MCF 10A (cell line): ENCODE data around the gene PLEKHD1. TPM values are rescaled to one million over a fixed set of nuclear protein-coding genes. Genes with fewer than 3 reads are reported as not detected.

Experiments
- Bru-seq: library from RNA; stranded (reverse); fragments of 400-500 nt; gene quantifications from one replicate; lab custom pipeline; 2021; lab: Mats Ljungman, UMichigan
- BruChase-seq, 2 experiments: library from RNA; stranded (reverse); fragments of 400-500 nt; gene quantifications; one replicate each; lab custom pipeline; 2021; lab: Mats Ljungman, UMichigan
- BruUV-seq: library from RNA; stranded (reverse); fragments of 400-500 nt; replicated peaks from 2 replicates; lab custom pipeline; 2021; lab: Mats Ljungman, UMichigan
- CTCF ChIA-PET: fragments of 300-600 bp; sonication (Branson Sonifier 250); formaldehyde crosslinking; extraction: SDS; loops from one replicate; lab custom pipeline; 2021; ENCODE audit warnings: antibody characterized with exemption, inconsistent platforms; lab: Yijun Ruan, JAX
- POLR2A ChIA-PET: fragments of 300-600, 350-650 bp; sonication (Branson Sonifier 250); formaldehyde crosslinking; extraction: SDS; loops from one replicate; lab custom pipeline; 2020; ENCODE audit warnings: antibody characterized with exemption, inconsistent platforms; lab: Yijun Ruan, JAX
- DNase-seq: peaks from one replicate; pipeline ENCODE4 v3.0.0-alpha.2; 2018; ENCODE audit not compliant: unreplicated experiment
- H3K27ac Mint-ChIP-seq: one replicate; pipeline ENCODE4 v1.8.0; 2022; ENCODE audit warnings: mild to moderate bottlenecking, low read depth, mixed read lengths; ENCODE audit not compliant: unreplicated experiment
- H3K27me3 Mint-ChIP-seq: one replicate; pipeline ENCODE4 v1.8.0; 2022; ENCODE audit warnings: mixed read lengths; ENCODE audit not compliant: insufficient read depth, unreplicated experiment
- H3K36me3 Mint-ChIP-seq: one replicate; pipeline ENCODE4 v1.8.0; 2022; ENCODE audit warnings: mild to moderate bottlenecking, moderate library complexity, mixed read lengths; ENCODE audit not compliant: insufficient read depth, unreplicated experiment
- H3K4me1 Mint-ChIP-seq: one replicate; pipeline ENCODE4 v1.8.0; 2022; ENCODE audit warnings: mixed read lengths; ENCODE audit not compliant: insufficient read depth, unreplicated experiment
- H3K4me3 Mint-ChIP-seq: one replicate; pipeline ENCODE4 v1.8.0; 2022; ENCODE audit warnings: mild to moderate bottlenecking, moderate library complexity, mixed read lengths; ENCODE audit not compliant: unreplicated experiment
- H3K9me3 Mint-ChIP-seq: one replicate; pipeline ENCODE4 v1.8.0; 2022; ENCODE audit warnings: mixed read lengths; ENCODE audit not compliant: unreplicated experiment
- intact Hi-C: fragments of 100-400 bp; cut with micrococcal nuclease; formaldehyde crosslinking; loops from 2 replicates; pipeline ENCODE4 v1.14.1; 2022
- long read RNA-seq: library from polyadenylated mRNA; stranded (forward); transcript quantifications from one replicate; pipeline ENCODE4 v2.0.0, GENCODE V29; 2022
- total RNA-seq: library from RNA; stranded (reverse); gene quantifications from 2 replicates; pipeline ENCODE4 v1.2.3, GENCODE V29; 2022
- TF ChIP-seq, protein P1 (sequence below): fragments of 200-600 bp; IDR thresholded peaks from one replicate; pipeline ENCODE4 v1.8.0; 2022; ENCODE audit warnings: antibody characterized with exemption, mild to moderate bottlenecking; ENCODE audit not compliant: unreplicated experiment

The PLEKHD1 gene
- total RNA-seq (0.05 TPM in 1 of 2 replicates, not detected in the other), Bru-seq, nascent RNA (percentile 18 among the genes with signal in this experiment), BruChase-seq, experiment 1, labeled RNA remaining after a 6-hour chase (percentile 31 among the genes with signal in this experiment), BruChase-seq, experiment 2, labeled RNA remaining after a 2-hour chase (percentile 34 among the genes with signal in this experiment)
- long read RNA-seq: 0 reads

DNA sequence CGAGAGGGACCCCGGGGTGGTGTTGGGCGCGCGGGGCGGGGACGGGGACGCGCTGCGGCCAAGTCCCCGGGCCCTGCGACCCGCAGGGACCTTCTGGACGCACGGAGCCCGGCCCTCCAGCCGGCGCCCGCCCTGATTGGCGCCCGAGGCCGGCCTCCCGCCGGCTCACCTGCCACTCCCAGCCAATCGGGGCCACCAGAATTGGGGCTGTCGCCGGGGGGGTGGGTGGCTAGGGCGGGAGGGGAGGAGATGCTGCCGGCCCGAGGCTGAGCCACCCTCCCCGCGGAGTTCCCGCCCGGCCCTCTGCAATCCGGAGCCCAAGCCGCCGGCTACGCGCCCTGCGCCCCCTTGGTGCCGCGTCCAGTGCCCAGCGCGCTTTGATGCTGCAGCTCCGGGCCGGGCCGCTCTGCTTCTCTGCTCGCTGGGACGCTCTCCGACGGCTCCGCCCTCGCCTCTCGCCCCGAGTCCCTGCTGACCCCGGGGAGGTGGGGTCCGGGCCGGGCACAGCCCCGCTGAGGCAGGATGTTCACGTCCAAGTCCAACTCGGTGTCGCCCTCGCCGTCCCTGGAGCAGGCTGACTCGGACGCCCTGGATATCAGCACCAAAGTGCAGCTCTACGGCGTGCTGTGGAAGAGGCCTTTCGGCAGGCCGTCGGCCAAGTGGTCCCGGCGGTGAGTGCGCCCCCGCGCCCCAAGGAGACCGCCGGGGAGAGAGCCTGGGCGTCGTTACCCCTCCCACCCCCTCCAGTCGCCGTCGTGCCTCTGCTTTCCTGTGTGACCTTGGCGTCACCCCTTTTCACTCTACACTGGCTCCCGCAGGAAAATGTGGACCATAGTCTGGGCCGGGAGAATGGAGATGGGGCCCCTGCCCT is at the start of gene PLEKHD1:
Gene PLEKHD1, plus strand, starts transcription at position 285 of the 871 bp plus-strand sequence. Its CDS starts 238 bp downstream, at position 523.
- ChIA-PET POLR2A (no interaction called here), CTCF (no interaction called here)
- Mint-ChIP-seq H3K36me3 (peaks cover 6% of the 10 kb centered on the region), H3K27ac (no peak within 1 kb of the TSS), H3K9me3 (no peaks in the 10 kb centered on the region), H3K27me3 (peaks cover 31% of the 10 kb centered on the region), H3K4me3 (peak within 1 kb of the TSS; percentile 64), H3K4me1 (no peaks in the 10 kb centered on the region)
- no TSS peak for BruUV-seq
- intact Hi-C loops: no loop called here
- TF ChIP-seq, protein P1, sequence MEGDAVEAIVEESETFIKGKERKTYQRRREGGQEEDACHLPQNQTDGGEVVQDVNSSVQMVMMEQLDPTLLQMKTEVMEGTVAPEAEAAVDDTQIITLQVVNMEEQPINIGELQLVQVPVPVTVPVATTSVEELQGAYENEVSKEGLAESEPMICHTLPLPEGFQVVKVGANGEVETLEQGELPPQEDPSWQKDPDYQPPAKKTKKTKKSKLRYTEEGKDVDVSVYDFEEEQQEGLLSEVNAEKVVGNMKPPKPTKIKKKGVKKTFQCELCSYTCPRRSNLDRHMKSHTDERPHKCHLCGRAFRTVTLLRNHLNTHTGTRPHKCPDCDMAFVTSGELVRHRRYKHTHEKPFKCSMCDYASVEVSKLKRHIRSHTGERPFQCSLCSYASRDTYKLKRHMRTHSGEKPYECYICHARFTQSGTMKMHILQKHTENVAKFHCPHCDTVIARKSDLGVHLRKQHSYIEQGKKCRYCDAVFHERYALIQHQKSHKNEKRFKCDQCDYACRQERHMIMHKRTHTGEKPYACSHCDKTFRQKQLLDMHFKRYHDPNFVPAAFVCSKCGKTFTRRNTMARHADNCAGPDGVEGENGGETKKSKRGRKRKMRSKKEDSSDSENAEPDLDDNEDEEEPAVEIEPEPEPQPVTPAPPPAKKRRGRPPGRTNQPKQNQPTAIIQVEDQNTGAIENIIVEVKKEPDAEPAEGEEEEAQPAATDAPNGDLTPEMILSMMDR: no peak
- no peak for DNase-seq

DNA sequence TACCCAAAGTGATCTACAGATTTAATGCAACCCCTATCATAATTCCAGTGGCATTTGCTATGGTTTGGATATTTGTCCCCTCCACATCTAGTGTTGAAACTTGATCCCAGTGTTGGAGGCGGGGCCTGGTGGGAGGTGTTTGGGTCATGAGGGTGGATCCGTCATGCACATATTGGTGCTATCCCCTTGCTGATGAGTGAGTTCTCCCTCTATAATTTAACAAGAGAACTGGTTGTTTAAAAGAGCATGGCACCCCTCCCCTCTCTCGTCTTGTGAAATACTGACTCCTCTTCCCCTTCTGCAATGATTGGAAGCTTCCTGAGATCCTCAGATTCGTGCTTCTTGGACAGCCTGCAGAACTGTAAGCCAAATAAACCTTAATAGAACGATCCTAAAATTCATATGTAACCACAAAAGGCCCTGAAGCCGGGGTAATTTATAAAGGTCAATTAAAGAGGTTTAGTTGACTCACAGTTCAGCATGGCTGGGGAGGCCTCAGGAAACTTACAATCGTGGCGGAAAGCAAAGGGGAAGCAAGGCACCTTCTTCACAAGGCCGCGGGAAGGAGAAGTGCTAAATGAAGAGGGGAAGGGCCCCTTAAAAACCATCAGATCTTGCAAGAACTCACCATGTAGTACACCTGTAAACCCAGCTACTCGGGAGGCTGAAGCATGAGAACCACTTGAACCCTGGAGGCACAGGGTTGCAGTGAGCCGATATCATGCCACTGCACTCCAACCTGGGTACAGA is 44.8 kb upstream of the PLEKHD1 start:
- intact Hi-C loops: no loop called here
- Mint-ChIP-seq H3K27ac (no peak overlapping the region), H3K4me3 (no peak overlapping the region), H3K4me1 (peaks cover 9% of the 10 kb centered on the region), H3K27me3 (no peaks in the 10 kb centered on the region), H3K9me3 (no peaks in the 10 kb centered on the region), H3K36me3 (peaks cover 21% of the 10 kb centered on the region)
- ChIA-PET POLR2A (no interaction called here), CTCF (no interaction called here)
- TF ChIP-seq, protein P1: no peak
- BruUV-seq: no TSS peak
- no peak for DNase-seq

DNA sequence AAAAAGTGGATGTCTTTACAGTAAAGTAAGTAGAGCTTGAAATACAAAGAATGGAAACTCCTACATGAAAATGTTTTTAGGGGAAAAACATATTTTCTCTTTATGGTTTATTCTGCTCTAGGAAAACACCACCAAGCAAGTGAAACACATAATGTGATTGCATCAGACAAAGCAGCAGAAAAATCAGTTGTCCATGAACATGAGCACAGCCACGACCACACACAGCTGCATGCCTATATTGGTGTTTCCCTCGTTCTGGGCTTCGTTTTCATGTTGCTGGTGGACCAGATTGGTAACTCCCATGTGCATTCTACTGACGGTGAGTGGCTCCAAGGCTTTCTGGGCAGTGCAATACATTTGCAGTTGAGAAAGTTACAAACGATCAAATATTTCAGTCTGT is 42.6 kb upstream of the PLEKHD1 start:
- peaks cover 32% of the 10 kb centered on the region for H3K36me3 Mint-ChIP-seq
- H3K27ac Mint-ChIP-seq: no peak overlapping the region
- no peaks in the 10 kb centered on the region for H3K27me3 Mint-ChIP-seq
- H3K4me1 Mint-ChIP-seq: peaks cover 5% of the 10 kb centered on the region
- DNase-seq: no peak
- no TSS peak for BruUV-seq
- TF ChIP-seq, protein P1: no peak
- ChIA-PET CTCF (no interaction called here), POLR2A (interaction anchor here (0.9 kb wide), 1 partner anchor 44 kb away, joined by 3 read pairs; the partner anchor contains the start of genes ERH and SLC39A9)
- intact Hi-C loops: no loop called here
- H3K4me3 Mint-ChIP-seq: no peak overlapping the region
- no peaks in the 10 kb centered on the region for H3K9me3 Mint-ChIP-seq
